GM12878 (cell line): ENCODE results near the gene PAFAH2. TPM values are rescaled to one million over a fixed set of nuclear protein-coding genes. Genes with fewer than 3 reads are reported as not detected.

Source experiments
- BCL11A ChIP-seq: IDR thresholded peaks from 2 replicates; pipeline ENCODE4 v1.6.1; 2011; ENCODE audit warnings: low read depth, low read length
- IKZF1 ChIP-seq: fragments of 450-650 bp; conservative IDR thresholded peaks from 2 replicates; pipeline ENCODE4 v1.6.1; 2017; ENCODE audit warnings: antibody characterized with exemption, mild to moderate bottlenecking
- YY1 ChIP-seq: IDR thresholded peaks from 2 replicates; pipeline ENCODE4 v1.6.1; 2011; ENCODE audit warnings: low read depth, mild to moderate bottlenecking, low read length
- polyA plus RNA-seq, 11 experiments: library from polyadenylated mRNA; depleted of rRNA in 4 of 11; unstranded in 6 of 11; stranded (reverse) in 5 of 11; fragments of >200 nt; fragmentation: Nextera tagmentation in 4 of 11; fragmentation: Illumina TruSeq in 1 of 11; extraction: Ambion mirVana in 4 of 11; extraction: Trizol in 1 of 11; gene quantifications; 1 replicate in 1 of 11; 2 replicates in 10 of 11; pipeline versions ENCODE4 v1.2.1 to v1.2.3, GENCODE V29; 2011 to 2016; ENCODE audit warnings: inconsistent platforms in 2 of 11, missing spikeins in 2 of 11, low read depth in 1 of 11
- total RNA-seq, 4 experiments: library from RNA; depleted of rRNA in 3 of 4; stranded (reverse); fragments of >200 nt in 3 of 4; fragmentation: Illumina TruSeq in 1 of 4; extraction: Trizol in 1 of 4; gene quantifications; 2 replicates each; pipeline versions ENCODE4 v1.2.1 to v1.2.3, GENCODE V29; 2013 to 2021
- TF ChIP-seq, protein P1 (sequence below): IDR thresholded peaks from 2 replicates; pipeline ENCODE4 v1.6.1; 2012; ENCODE audit warnings: improper control_type of control experiment, low read depth, low read length; ENCODE audit not compliant: insufficient replicate concordance
- TF ChIP-seq, protein P2 (sequence below): fragments of 450-650 bp; formaldehyde crosslinking; IDR thresholded peaks from 2 replicates; pipeline ENCODE4 v1.4.0; 2020; ENCODE audit warnings: mild to moderate bottlenecking, moderate library complexity
- TF ChIP-seq, protein P3 (sequence below): IDR thresholded peaks from 2 replicates; pipeline ENCODE4 v1.6.1; 2012; ENCODE audit warnings: mild to moderate bottlenecking, low read depth, low read length
- TF ChIP-seq, protein P4 (sequence below): fragments of 450-650 bp; IDR thresholded peaks from 2 replicates; pipeline ENCODE4 v1.6.1; 2016; ENCODE audit warnings: mild to moderate bottlenecking

Gene PAFAH2
- total and polyA plus RNA-seq, 10 of the 15 experiments (the other 5 are each of a cell fraction or from before 2014, with no cell fraction given): 3.0 to 9.5 (median 6.5) TPM

DNA sequence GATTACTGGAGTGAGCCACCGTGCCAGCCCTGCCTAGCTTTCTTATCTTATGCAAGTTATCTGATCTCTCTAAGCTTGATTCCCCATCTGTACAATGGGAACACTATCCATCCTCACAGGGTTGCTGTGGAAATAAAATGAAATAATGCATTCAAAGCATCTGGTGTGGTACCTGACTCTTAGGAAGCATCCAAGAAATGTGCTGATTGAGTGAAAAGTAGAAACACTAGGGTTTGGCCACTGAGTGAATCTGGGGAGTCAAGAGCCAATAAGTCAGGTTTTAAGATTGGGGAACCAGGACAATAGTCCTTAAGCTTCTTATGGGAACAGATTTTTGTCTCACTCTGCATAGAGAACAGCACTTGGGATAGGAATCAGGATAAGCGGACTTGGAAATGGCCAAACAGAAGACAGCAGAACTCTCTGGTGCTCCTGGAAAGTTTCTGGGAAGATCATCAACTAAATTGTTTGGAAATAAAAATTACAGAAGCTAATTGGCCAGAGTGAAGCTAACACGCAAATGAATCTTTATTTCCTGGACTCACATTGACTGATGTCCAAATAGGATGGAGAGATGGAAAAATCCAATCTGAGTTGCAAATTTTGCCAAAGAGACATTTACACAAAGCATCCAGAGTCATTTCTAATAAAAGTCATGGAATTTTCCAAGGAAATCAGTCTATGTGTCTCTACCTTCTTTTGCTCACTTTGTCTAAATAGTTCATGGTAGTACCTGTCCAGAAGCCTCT is 3.3 kb downstream of the PAFAH2 start (continued):
- TF ChIP-seq, protein P1, sequence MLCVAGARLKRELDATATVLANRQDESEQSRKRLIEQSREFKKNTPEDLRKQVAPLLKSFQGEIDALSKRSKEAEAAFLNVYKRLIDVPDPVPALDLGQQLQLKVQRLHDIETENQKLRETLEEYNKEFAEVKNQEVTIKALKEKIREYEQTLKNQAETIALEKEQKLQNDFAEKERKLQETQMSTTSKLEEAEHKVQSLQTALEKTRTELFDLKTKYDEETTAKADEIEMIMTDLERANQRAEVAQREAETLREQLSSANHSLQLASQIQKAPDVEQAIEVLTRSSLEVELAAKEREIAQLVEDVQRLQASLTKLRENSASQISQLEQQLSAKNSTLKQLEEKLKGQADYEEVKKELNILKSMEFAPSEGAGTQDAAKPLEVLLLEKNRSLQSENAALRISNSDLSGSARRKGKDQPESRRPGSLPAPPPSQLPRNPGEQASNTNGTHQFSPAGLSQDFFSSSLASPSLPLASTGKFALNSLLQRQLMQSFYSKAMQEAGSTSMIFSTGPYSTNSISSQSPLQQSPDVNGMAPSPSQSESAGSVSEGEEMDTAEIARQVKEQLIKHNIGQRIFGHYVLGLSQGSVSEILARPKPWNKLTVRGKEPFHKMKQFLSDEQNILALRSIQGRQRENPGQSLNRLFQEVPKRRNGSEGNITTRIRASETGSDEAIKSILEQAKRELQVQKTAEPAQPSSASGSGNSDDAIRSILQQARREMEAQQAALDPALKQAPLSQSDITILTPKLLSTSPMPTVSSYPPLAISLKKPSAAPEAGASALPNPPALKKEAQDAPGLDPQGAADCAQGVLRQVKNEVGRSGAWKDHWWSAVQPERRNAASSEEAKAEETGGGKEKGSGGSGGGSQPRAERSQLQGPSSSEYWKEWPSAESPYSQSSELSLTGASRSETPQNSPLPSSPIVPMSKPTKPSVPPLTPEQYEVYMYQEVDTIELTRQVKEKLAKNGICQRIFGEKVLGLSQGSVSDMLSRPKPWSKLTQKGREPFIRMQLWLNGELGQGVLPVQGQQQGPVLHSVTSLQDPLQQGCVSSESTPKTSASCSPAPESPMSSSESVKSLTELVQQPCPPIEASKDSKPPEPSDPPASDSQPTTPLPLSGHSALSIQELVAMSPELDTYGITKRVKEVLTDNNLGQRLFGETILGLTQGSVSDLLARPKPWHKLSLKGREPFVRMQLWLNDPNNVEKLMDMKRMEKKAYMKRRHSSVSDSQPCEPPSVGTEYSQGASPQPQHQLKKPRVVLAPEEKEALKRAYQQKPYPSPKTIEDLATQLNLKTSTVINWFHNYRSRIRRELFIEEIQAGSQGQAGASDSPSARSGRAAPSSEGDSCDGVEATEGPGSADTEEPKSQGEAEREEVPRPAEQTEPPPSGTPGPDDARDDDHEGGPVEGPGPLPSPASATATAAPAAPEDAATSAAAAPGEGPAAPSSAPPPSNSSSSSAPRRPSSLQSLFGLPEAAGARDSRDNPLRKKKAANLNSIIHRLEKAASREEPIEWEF: no peak
- TF ChIP-seq YY1: no peak
- TF ChIP-seq BCL11A: no peak
- TF ChIP-seq, protein P2, sequence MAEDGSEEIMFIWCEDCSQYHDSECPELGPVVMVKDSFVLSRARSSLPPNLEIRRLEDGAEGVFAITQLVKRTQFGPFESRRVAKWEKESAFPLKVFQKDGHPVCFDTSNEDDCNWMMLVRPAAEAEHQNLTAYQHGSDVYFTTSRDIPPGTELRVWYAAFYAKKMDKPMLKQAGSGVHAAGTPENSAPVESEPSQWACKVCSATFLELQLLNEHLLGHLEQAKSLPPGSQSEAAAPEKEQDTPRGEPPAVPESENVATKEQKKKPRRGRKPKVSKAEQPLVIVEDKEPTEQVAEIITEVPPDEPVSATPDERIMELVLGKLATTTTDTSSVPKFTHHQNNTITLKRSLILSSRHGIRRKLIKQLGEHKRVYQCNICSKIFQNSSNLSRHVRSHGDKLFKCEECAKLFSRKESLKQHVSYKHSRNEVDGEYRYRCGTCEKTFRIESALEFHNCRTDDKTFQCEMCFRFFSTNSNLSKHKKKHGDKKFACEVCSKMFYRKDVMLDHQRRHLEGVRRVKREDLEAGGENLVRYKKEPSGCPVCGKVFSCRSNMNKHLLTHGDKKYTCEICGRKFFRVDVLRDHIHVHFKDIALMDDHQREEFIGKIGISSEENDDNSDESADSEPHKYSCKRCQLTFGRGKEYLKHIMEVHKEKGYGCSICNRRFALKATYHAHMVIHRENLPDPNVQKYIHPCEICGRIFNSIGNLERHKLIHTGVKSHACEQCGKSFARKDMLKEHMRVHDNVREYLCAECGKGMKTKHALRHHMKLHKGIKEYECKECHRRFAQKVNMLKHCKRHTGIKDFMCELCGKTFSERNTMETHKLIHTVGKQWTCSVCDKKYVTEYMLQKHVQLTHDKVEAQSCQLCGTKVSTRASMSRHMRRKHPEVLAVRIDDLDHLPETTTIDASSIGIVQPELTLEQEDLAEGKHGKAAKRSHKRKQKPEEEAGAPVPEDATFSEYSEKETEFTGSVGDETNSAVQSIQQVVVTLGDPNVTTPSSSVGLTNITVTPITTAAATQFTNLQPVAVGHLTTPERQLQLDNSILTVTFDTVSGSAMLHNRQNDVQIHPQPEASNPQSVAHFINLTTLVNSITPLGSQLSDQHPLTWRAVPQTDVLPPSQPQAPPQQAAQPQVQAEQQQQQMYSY: no peak
- TF ChIP-seq IKZF1: no peak
- TF ChIP-seq, protein P3, sequence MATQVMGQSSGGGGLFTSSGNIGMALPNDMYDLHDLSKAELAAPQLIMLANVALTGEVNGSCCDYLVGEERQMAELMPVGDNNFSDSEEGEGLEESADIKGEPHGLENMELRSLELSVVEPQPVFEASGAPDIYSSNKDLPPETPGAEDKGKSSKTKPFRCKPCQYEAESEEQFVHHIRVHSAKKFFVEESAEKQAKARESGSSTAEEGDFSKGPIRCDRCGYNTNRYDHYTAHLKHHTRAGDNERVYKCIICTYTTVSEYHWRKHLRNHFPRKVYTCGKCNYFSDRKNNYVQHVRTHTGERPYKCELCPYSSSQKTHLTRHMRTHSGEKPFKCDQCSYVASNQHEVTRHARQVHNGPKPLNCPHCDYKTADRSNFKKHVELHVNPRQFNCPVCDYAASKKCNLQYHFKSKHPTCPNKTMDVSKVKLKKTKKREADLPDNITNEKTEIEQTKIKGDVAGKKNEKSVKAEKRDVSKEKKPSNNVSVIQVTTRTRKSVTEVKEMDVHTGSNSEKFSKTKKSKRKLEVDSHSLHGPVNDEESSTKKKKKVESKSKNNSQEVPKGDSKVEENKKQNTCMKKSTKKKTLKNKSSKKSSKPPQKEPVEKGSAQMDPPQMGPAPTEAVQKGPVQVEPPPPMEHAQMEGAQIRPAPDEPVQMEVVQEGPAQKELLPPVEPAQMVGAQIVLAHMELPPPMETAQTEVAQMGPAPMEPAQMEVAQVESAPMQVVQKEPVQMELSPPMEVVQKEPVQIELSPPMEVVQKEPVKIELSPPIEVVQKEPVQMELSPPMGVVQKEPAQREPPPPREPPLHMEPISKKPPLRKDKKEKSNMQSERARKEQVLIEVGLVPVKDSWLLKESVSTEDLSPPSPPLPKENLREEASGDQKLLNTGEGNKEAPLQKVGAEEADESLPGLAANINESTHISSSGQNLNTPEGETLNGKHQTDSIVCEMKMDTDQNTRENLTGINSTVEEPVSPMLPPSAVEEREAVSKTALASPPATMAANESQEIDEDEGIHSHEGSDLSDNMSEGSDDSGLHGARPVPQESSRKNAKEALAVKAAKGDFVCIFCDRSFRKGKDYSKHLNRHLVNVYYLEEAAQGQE: no peak
- TF ChIP-seq, protein P4, sequence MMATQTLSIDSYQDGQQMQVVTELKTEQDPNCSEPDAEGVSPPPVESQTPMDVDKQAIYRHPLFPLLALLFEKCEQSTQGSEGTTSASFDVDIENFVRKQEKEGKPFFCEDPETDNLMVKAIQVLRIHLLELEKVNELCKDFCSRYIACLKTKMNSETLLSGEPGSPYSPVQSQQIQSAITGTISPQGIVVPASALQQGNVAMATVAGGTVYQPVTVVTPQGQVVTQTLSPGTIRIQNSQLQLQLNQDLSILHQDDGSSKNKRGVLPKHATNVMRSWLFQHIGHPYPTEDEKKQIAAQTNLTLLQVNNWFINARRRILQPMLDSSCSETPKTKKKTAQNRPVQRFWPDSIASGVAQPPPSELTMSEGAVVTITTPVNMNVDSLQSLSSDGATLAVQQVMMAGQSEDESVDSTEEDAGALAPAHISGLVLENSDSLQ: no peak
- TF ChIP-seq, all 136 proteins: peak for 0
